ENCODE results near the gene DNAH6. TPM values are rescaled to one million over a fixed set of nuclear protein-coding genes. Genes with fewer than 3 reads are reported as not detected.

Gene DNAH6
- total RNA-seq, 1 experiment from 2014 or later = 0.26 TPM

GRCh38 chr2:84785950-84786349, 269.7 kb downstream of the DNAH6 start:
- no peak overlapping the region for H3K4ac ChIP-seq (ENCODE audit: low read depth, low read length)
- H3K4me2 ChIP-seq (ENCODE audit: insufficient read depth, insufficient read length, low read length) = no peak overlapping the region
- H2BK15ac ChIP-seq (ENCODE audit: low read depth, low read length) = no peak overlapping the region
- no peaks in the 10 kb centered on the region for H3K9me3 Mint-ChIP-seq
- no peak for DNase-seq
- H3K4me3 Mint-ChIP-seq = no peak overlapping the region
- H3K79me1 ChIP-seq (ENCODE audit: insufficient read depth, low read depth, low read length, poor library complexity, severe bottlenecking) = no peaks in the 10 kb centered on the region
- H3K9ac ChIP-seq (ENCODE audit: extremely low read depth, insufficient read length, low read length) = no peak overlapping the region
- no peak overlapping the region for H2BK5ac ChIP-seq (ENCODE audit: insufficient read length, low read length)
- no peak for TF ChIP-seq CTCF (conservative IDR thresholded peaks at IDR 0.05)
- no peak overlapping the region for H3K14ac ChIP-seq (ENCODE audit: insufficient read depth, low read length)
- H2BK120ac ChIP-seq (ENCODE audit: low read depth, low read length, poor library complexity, severe bottlenecking) = no peak overlapping the region
- WGBS (ENCODE audit: extremely low coverage, insufficient read length, low lambda C conversion rate) = no CpG with 5 or more reads among the region's 4 CpGs
- no peak overlapping the region for H3K27ac Mint-ChIP-seq
- H2BK12ac ChIP-seq (ENCODE audit: insufficient read length, low read depth, low read length) = no peak overlapping the region
- H2AK5ac ChIP-seq (ENCODE audit: insufficient read length, low read length) = no peak overlapping the region
- no peaks in the 10 kb centered on the region for H3K23me2 ChIP-seq (ENCODE audit: insufficient read length, low read depth, low read length, poor library complexity, severe bottlenecking)
- H2AFZ ChIP-seq (ENCODE audit: low read length) = no peak overlapping the region
- no peak overlapping the region for H4K5ac ChIP-seq (ENCODE audit: insufficient read length, low read depth, low read length)
- H3K56ac ChIP-seq (ENCODE audit: insufficient read length, low read depth, low read length) = no peak overlapping the region
- H3K4me1 Mint-ChIP-seq = peaks cover 7 to 11% of the 10 kb centered on the region in 2 experiments
- H2BK20ac ChIP-seq (ENCODE audit: low read depth, low read length, poor library complexity, severe bottlenecking) = no peak overlapping the region
- no peak overlapping the region for H3K23ac ChIP-seq (ENCODE audit: insufficient read length, low read depth, low read length)
- H4K20me1 ChIP-seq (ENCODE audit: control insufficient read depth, insufficient read depth, insufficient read length) = no peaks in the 10 kb centered on the region
- no peaks in the 10 kb centered on the region for H3K79me2 ChIP-seq (ENCODE audit: insufficient read depth, low read length)
- no peak overlapping the region for H4K91ac ChIP-seq (ENCODE audit: insufficient read length, low read depth, low read length)
- no peaks in the 10 kb centered on the region for H3K27me3 ChIP-seq (ENCODE audit: insufficient read depth, low read length)
- H3K9me3 ChIP-seq (ENCODE audit: control insufficient read depth, low read depth, low read length) = no peaks in the 10 kb centered on the region
- H3K27me3 Mint-ChIP-seq (ENCODE audit: low read depth) = no peaks in the 10 kb centered on the region
- H3K27ac ChIP-seq (ENCODE audit: insufficient read length, low read depth, low read length) = no peak overlapping the region
- no peaks in the 10 kb centered on the region for H3K36me3 Mint-ChIP-seq (ENCODE audit: insufficient read depth in 1 of 3, low read depth in 3 of 3)
- H3K18ac ChIP-seq (ENCODE audit: insufficient read length, low read depth, low read length) = no peak overlapping the region
- H3T11ph ChIP-seq (ENCODE audit: low read length) = no peak overlapping the region
- H4K8ac ChIP-seq (replicated peaks; ENCODE audit: insufficient read length, low read depth, low read length) = no peak overlapping the region
- peaks cover 2% of the 10 kb centered on the region; the same call in 1 of the 2 replicates for H3K4me1 ChIP-seq (ENCODE audit: insufficient read depth, low read length)
